Measurements from ENCODE around the gene SPTLC3.

Gene SPTLC3

GRCh38 chr20:13180986-13181889, 172.5 kb downstream of the SPTLC3 start:
- no peak for TF ChIP-seq SIN3A (IDR thresholded peaks at IDR 0.05; ENCODE audit: borderline replicate concordance, insufficient read depth, low read length)
- TF ChIP-seq POLR2AphosphoS5 (IDR thresholded peaks at IDR 0.05; ENCODE audit: low read depth, low read length) = no peak
- no peak for TF ChIP-seq FOXP2 (optimal IDR thresholded peaks at IDR 0.05; ENCODE audit: borderline replicate concordance, extremely low read depth, extremely low read length, insufficient read depth)
- no peak for TF ChIP-seq REST (IDR thresholded peaks at IDR 0.05; ENCODE audit: insufficient read depth in 1 of 2, low read depth in 2 of 2, low read length in 2 of 2)
- no peak for TF ChIP-seq TAF1 (IDR thresholded peaks at IDR 0.05; ENCODE audit: borderline replicate concordance, insufficient read depth, low read length)

GRCh38 chr20:13183005-13183404, 174.2 kb downstream of the SPTLC3 start:
- TF ChIP-seq POLR2AphosphoS5 (IDR thresholded peaks at IDR 0.05; ENCODE audit: low read depth, low read length) (no peak), REST (IDR thresholded peaks at IDR 0.05; ENCODE audit: insufficient read depth in 1 of 2, low read depth in 2 of 2, low read length in 2 of 2) (no peak), SIN3A (IDR thresholded peaks at IDR 0.05; ENCODE audit: borderline replicate concordance, insufficient read depth, low read length) (no peak), FOXP2 (optimal IDR thresholded peaks at IDR 0.05; ENCODE audit: borderline replicate concordance, extremely low read depth, extremely low read length, insufficient read depth) (no peak), TAF1 (IDR thresholded peaks at IDR 0.05; ENCODE audit: borderline replicate concordance, insufficient read depth, low read length) (no peak)

- no peak for TF ChIP-seq POLR2AphosphoS5 (IDR thresholded peaks at IDR 0.05; ENCODE audit: low read depth, low read length)
- no peak for TF ChIP-seq REST (IDR thresholded peaks at IDR 0.05; ENCODE audit: insufficient read depth in 1 of 2, low read depth in 2 of 2, low read length in 2 of 2)
- no peak for TF ChIP-seq FOXP2 (optimal IDR thresholded peaks at IDR 0.05; ENCODE audit: borderline replicate concordance, extremely low read depth, extremely low read length, insufficient read depth)
- TF ChIP-seq TAF1 (IDR thresholded peaks at IDR 0.05; ENCODE audit: borderline replicate concordance, insufficient read depth, low read length) = no peak
- TF ChIP-seq SIN3A (IDR thresholded peaks at IDR 0.05; ENCODE audit: borderline replicate concordance, insufficient read depth, low read length) = no peak
Observed at GRCh38 chr20:13186043-13186774, 177.4 kb downstream of the SPTLC3 start.

- no peak for TF ChIP-seq SIN3A (IDR thresholded peaks at IDR 0.05; ENCODE audit: borderline replicate concordance, insufficient read depth, low read length)
- no peak for TF ChIP-seq TAF1 (IDR thresholded peaks at IDR 0.05; ENCODE audit: borderline replicate concordance, insufficient read depth, low read length)
- TF ChIP-seq POLR2AphosphoS5 (IDR thresholded peaks at IDR 0.05; ENCODE audit: low read depth, low read length) = no peak
- TF ChIP-seq REST (IDR thresholded peaks at IDR 0.05; ENCODE audit: insufficient read depth in 1 of 2, low read depth in 2 of 2, low read length in 2 of 2) = no peak
- TF ChIP-seq FOXP2 (optimal IDR thresholded peaks at IDR 0.05; ENCODE audit: borderline replicate concordance, extremely low read depth, extremely low read length, insufficient read depth) = no peak
Observed at GRCh38 chr20:13187899-13188298, 179.1 kb downstream of the SPTLC3 start.

Data from PFSK-1 (cell line).